SK-N-SH (cell line): ENCODE data around the gene ACSL1. TPM values are rescaled to one million over a fixed set of nuclear protein-coding genes. Genes with fewer than 3 reads are reported as not detected.

Source experiments
- CTCF ChIA-PET: fragments of 300-600, 350-600 bp; formaldehyde crosslinking; extraction: SDS; loops from one replicate; lab custom pipeline; 2021; lab: Yijun Ruan, JAX
- POLR2A ChIA-PET: fragments of 350-600 bp; sonication (Branson Sonifier 250); formaldehyde crosslinking; extraction: SDS; loops from one replicate; lab custom pipeline; 2020; ENCODE audit warnings: antibody characterized with exemption, inconsistent platforms; lab: Yijun Ruan, JAX
- DNase-seq: peaks from one replicate; pipeline ENCODE4 v3.0.0; 2012
- H2AFZ ChIP-seq: fragments of 200-600 bp; sonication (generic); 2 replicates; pipeline ENCODE4 v1.8.1; 2016; ENCODE audit warnings: antibody characterized with exemption, mild to moderate bottlenecking, low read depth
- H3F3A ChIP-seq: fragments of 200-600 bp; sonication (generic); replicated peaks from 2 replicates; pipeline ENCODE3; 2016; ENCODE audit warnings: antibody characterized with exemption, mild to moderate bottlenecking; ENCODE audit not compliant: insufficient read depth
- H3K27ac ChIP-seq, 2 experiments: fragments of 200-500 bp in 1 of 2; fragments of 200-600 bp in 1 of 2; sonication (Bioruptor generic) in 1 of 2; sonication (generic), shearing (Covaris generic) in 1 of 2; 2 replicates each; pipeline versions ENCODE4 v1.5.1 to v1.6.1; 2014 to 2016; ENCODE audit warnings: low read depth in 2 of 2, inconsistent platforms in 1 of 2, low read length in 1 of 2, mild to moderate bottlenecking in 1 of 2, mixed read lengths in 1 of 2
- H3K27me3 ChIP-seq: fragments of 200-600 bp; sonication (generic), shearing (Covaris generic); 2 replicates; pipeline ENCODE4 v1.6.1; 2016; ENCODE audit warnings: mixed run types; ENCODE audit not compliant: insufficient read depth
- H3K36me3 ChIP-seq, 2 experiments: fragments of 200-500 bp in 1 of 2; fragments of 200-600 bp in 1 of 2; sonication (Bioruptor generic) in 1 of 2; sonication (generic) in 1 of 2; replicated peaks in 1 of 2; 2 replicates each; pipeline versions ENCODE3 to v1.5.1; 2014 to 2016; ENCODE audit warnings: low read length in 1 of 2, mild to moderate bottlenecking in 1 of 2; ENCODE audit not compliant: insufficient read depth in 2 of 2, control insufficient read depth in 1 of 2
- H3K4me1 ChIP-seq, 2 experiments: fragments of 200-500 bp in 1 of 2; fragments of 200-600 bp in 1 of 2; sonication (Bioruptor generic) in 1 of 2; sonication (generic), shearing (Covaris generic) in 1 of 2; 2 replicates each; pipeline versions ENCODE4 v1.5.1 to v1.6.1; 2014 to 2016; ENCODE audit warnings: low read depth in 1 of 2, low read length in 1 of 2, mixed run types in 1 of 2; ENCODE audit not compliant: insufficient read depth in 2 of 2, control insufficient read depth in 1 of 2
- H3K4me2 ChIP-seq: fragments of 200-600 bp; sonication (generic), shearing (Covaris generic); 2 replicates; pipeline ENCODE4 v1.6.1; 2017; ENCODE audit warnings: mixed run types
- H3K4me3 ChIP-seq, 2 experiments: fragments of 200-500 bp in 1 of 2; fragments of 200-600 bp in 1 of 2; sonication (Bioruptor generic) in 1 of 2; sonication (generic), shearing (Covaris generic) in 1 of 2; 2 replicates each; pipeline versions ENCODE4 v1.5.1 to v1.8.1; 2014 to 2016; ENCODE audit warnings: low read depth in 2 of 2, inconsistent platforms in 1 of 2, low read length in 1 of 2, mild to moderate bottlenecking in 1 of 2, mixed read lengths in 1 of 2, moderate library complexity in 1 of 2
- H3K79me2 ChIP-seq: fragments of 200-600 bp; sonication (generic); 2 replicates; pipeline ENCODE4 v1.8.1; 2017; ENCODE audit warnings: mild to moderate bottlenecking; ENCODE audit not compliant: insufficient read depth
- H3K9ac ChIP-seq: fragments of 200-600 bp; sonication (generic); 2 replicates; pipeline ENCODE4 v1.6.1; 2017; ENCODE audit warnings: mixed run types
- H3K9me2 ChIP-seq: fragments of 200-600 bp; sonication (generic); 2 replicates; pipeline ENCODE4 v1.6.1; 2017; ENCODE audit warnings: mixed run types
- H3K9me3 ChIP-seq: fragments of 200-600 bp; sonication (generic); 2 replicates; pipeline ENCODE4 v1.6.1; 2017; ENCODE audit warnings: mixed run types, mild to moderate bottlenecking, moderate library complexity
- H4K20me1 ChIP-seq: fragments of 200-600 bp; sonication (generic); 2 replicates; pipeline ENCODE4 v1.6.1; 2017; ENCODE audit warnings: mild to moderate bottlenecking, mixed run types; ENCODE audit not compliant: insufficient read depth
- CHD2 ChIP-seq: fragments of 150-350 bp; IDR thresholded peaks from 2 replicates; pipeline ENCODE4 v1.6.1; 2018; ENCODE audit warnings: low read length; ENCODE audit not compliant: partially characterized antibody
- EP300 ChIP-seq, 2 experiments: IDR thresholded peaks; 2 replicates each; pipeline versions ENCODE4 v1.4.0 to v1.6.1; 2012; ENCODE audit warnings: borderline replicate concordance in 1 of 2, low read depth in 1 of 2, low read length in 1 of 2
- FOXJ3 ChIP-seq: sonication (generic); formaldehyde crosslinking; IDR thresholded peaks from 2 replicates; pipeline ENCODE4 v1.5.1; 2020; ENCODE audit warnings: mild to moderate bottlenecking, missing genetic modification reagents
- FOXM1 ChIP-seq: IDR thresholded peaks from 2 replicates; pipeline ENCODE4 v1.4.0; 2012; ENCODE audit warnings: low read depth, mild to moderate bottlenecking
- GABPA ChIP-seq: IDR thresholded peaks from 2 replicates; pipeline ENCODE4 v1.4.0; 2012; ENCODE audit warnings: low read depth, mild to moderate bottlenecking
- JUND ChIP-seq: IDR thresholded peaks from 2 replicates; pipeline ENCODE4 v1.4.0; 2012
- MEF2A ChIP-seq: IDR thresholded peaks from 2 replicates; pipeline ENCODE4 v1.4.0; 2012; ENCODE audit warnings: low read depth, borderline replicate concordance
- MXI1 ChIP-seq: IDR thresholded peaks from 2 replicates; pipeline ENCODE4 v1.6.1; 2012; ENCODE audit warnings: mild to moderate bottlenecking, low read depth, low read length, improper control_type of control experiment
- POLR2AphosphoS5 ChIP-seq: IDR thresholded peaks from 2 replicates; pipeline ENCODE4 v1.6.1; 2012; ENCODE audit warnings: low read depth, low read length
- RAD21 ChIP-seq: IDR thresholded peaks from 2 replicates; pipeline ENCODE4 v1.6.1; 2012; ENCODE audit warnings: mild to moderate bottlenecking, low read length
- REST ChIP-seq: IDR thresholded peaks from 2 replicates; pipeline ENCODE4 v1.6.1; 2012; ENCODE audit warnings: mild to moderate bottlenecking, low read depth, low read length, moderate library complexity
- RFX5 ChIP-seq: IDR thresholded peaks from 2 replicates; pipeline ENCODE4 v1.6.1; 2012; ENCODE audit warnings: mild to moderate bottlenecking, improper control_type of control experiment, low read length
- SIN3A ChIP-seq: IDR thresholded peaks from 2 replicates; pipeline ENCODE4 v1.6.1; 2012; ENCODE audit warnings: low read depth, mild to moderate bottlenecking, low read length, moderate library complexity, borderline replicate concordance
- USF1 ChIP-seq: IDR thresholded peaks from 2 replicates; pipeline ENCODE4 v1.4.0; 2012; ENCODE audit warnings: low read depth, borderline replicate concordance
- USF2 ChIP-seq: fragments of 150-350 bp; IDR thresholded peaks from 2 replicates; pipeline ENCODE4 v1.6.1; 2017; ENCODE audit warnings: antibody characterized with exemption, low read length, low read depth, borderline replicate concordance
- ZBTB33 ChIP-seq: IDR thresholded peaks from 2 replicates; pipeline ENCODE4 v1.4.0; 2012; ENCODE audit warnings: low read depth, borderline replicate concordance
- WGBS: methylation state at CpG from one replicate; pipeline ENCODE4 v1.1.6; 2017; ENCODE audit warnings: low lambda C conversion rate; 5-methylcytosine and 5-hydroxymethylcytosine counted together
- polyA plus RNA-seq, 3 experiments: library from polyadenylated mRNA; depleted of rRNA; stranded (reverse); fragments of >200 nt; gene quantifications; 2 replicates each; pipeline ENCODE4 v1.2.3, GENCODE V29; 2012
- TF ChIP-seq, protein P1 (sequence below): IDR thresholded peaks from 2 replicates; pipeline ENCODE4; 2012
- TF ChIP-seq, protein P2 (sequence below): fragments of 200-600 bp; sonication (generic); IDR thresholded peaks from 2 replicates; pipeline ENCODE4 v1.6.1; 2017; ENCODE audit warnings: antibody characterized with exemption, mild to moderate bottlenecking, moderate library complexity

ACSL1 gene
- polyA plus RNA-seq, 1 of the 3 experiments (the other 2 are of a cell fraction), result 7.9 TPM

- ChIA-PET POLR2A (interaction anchor here (0.5 kb wide), 1 partner anchor 114 kb away, joined by 3 read pairs; no protein-coding TSS in a partner anchor), CTCF (interaction anchor here (2.1 kb wide), 1 partner anchor 10 kb away, joined by 8 read pairs; the partner anchor contains the start of gene CENPU)
- Histone ChIP-seq H3K36me3 (peaks cover 39 to 52% of the 10 kb centered on the region in 2 experiments), H3K79me2 (peaks cover 29% of the 10 kb centered on the region; the same call in 1 of the 2 replicates), H3K27ac (no peak overlapping the region), H2AFZ (no peak overlapping the region), H4K20me1 (no peaks in the 10 kb centered on the region), H3F3A (no peaks in the 10 kb centered on the region), H3K9ac (no peak overlapping the region), H3K9me2 (no peaks in the 10 kb centered on the region), H3K4me1 (no peaks in the 10 kb centered on the region), H3K4me3 (no peak overlapping the region), H3K4me2 (no peak overlapping the region), H3K9me3 (no peaks in the 10 kb centered on the region; the same call in 1 of the 2 replicates), H3K27me3 (no peaks in the 10 kb centered on the region)
- DNase-seq, result no peak
- WGBS, result 94% methylated on average over 1 of the region's 1 CpG
- TF ChIP-seq REST (no peak), SIN3A (no peak), RAD21 (no peak), USF1 (no peak), POLR2AphosphoS5 (no peak), ZBTB33 (no peak), FOXM1 (no peak), RFX5 (no peak), EP300 (IDR thresholded peaks at IDR 0.05; ENCODE audit: borderline replicate concordance in 1 of 2, low read depth in 1 of 2, low read length in 1 of 2) (no peak), JUND (no peak), MEF2A (no peak), CHD2 (no peak), GABPA (no peak), FOXJ3 (CRISPR knock-in tag) (no peak), USF2 (no peak), MXI1 (no peak)
- TF ChIP-seq, protein P1, sequence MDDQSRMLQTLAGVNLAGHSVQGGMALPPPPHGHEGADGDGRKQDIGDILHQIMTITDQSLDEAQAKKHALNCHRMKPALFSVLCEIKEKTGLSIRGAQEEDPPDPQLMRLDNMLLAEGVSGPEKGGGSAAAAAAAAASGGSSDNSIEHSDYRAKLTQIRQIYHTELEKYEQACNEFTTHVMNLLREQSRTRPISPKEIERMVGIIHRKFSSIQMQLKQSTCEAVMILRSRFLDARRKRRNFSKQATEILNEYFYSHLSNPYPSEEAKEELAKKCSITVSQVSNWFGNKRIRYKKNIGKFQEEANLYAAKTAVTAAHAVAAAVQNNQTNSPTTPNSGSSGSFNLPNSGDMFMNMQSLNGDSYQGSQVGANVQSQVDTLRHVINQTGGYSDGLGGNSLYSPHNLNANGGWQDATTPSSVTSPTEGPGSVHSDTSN, result no peak
- TF ChIP-seq, protein P2, sequence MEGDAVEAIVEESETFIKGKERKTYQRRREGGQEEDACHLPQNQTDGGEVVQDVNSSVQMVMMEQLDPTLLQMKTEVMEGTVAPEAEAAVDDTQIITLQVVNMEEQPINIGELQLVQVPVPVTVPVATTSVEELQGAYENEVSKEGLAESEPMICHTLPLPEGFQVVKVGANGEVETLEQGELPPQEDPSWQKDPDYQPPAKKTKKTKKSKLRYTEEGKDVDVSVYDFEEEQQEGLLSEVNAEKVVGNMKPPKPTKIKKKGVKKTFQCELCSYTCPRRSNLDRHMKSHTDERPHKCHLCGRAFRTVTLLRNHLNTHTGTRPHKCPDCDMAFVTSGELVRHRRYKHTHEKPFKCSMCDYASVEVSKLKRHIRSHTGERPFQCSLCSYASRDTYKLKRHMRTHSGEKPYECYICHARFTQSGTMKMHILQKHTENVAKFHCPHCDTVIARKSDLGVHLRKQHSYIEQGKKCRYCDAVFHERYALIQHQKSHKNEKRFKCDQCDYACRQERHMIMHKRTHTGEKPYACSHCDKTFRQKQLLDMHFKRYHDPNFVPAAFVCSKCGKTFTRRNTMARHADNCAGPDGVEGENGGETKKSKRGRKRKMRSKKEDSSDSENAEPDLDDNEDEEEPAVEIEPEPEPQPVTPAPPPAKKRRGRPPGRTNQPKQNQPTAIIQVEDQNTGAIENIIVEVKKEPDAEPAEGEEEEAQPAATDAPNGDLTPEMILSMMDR, result no peak
Measured at GRCh38 chr4:184722798-184723197, 103.0 kb downstream of the ACSL1 start.
